Fibroblast of skin of right biceps (primary cell): ENCODE measurements around the gene ANAPC13.

ENCODE experiments used
- DNase-seq: peaks from one replicate; pipeline ENCODE4 v3.0.0-alpha.2; 2013

Gene ANAPC13

GRCh38 chr3:134485718-134486576, at the start of gene ANAPC13, which contains the start of gene CEP63:
TSS of gene ANAPC13 (minus strand) at chr3:134485985. CDS start at chr3:134482904, 3,081 bp downstream.
TSS of gene CEP63 (plus strand) at chr3:134486057. CDS start at chr3:134495321, 9,264 bp downstream.
- DNase-seq, result peak; percentile 100

GRCh38 chr3:134535186-134535970, 49.6 kb upstream of the ANAPC13 start:
- DNase-seq, result no peak

GRCh38 chr3:134533493-134533892, 47.7 kb upstream of the ANAPC13 start:
- no peak for DNase-seq

- DNase-seq, result no peak
Observed at GRCh38 chr3:134527538-134528186, 41.9 kb upstream of the ANAPC13 start.

GRCh38 chr3:134527037-134527436, 41.3 kb upstream of the ANAPC13 start:
- DNase-seq, result no peak

- DNase-seq, result no peak
Observed at GRCh38 chr3:134526319-134526718, 40.5 kb upstream of the ANAPC13 start.

- no peak for DNase-seq
Observed at GRCh38 chr3:134525293-134525692, 39.5 kb upstream of the ANAPC13 start.

GRCh38 chr3:134522541-134522940, 36.8 kb upstream of the ANAPC13 start:
- DNase-seq, result no peak

GRCh38 chr3:134517791-134518190, 32.0 kb upstream of the ANAPC13 start:
- peak; percentile 17 for DNase-seq

- no peak for DNase-seq
Observed at GRCh38 chr3:134516905-134517304, 31.1 kb upstream of the ANAPC13 start.

- no peak for DNase-seq
Observed at GRCh38 chr3:134511500-134511899, 25.7 kb upstream of the ANAPC13 start.

- no peak for DNase-seq
Observed at GRCh38 chr3:134505485-134505884, 19.7 kb upstream of the ANAPC13 start.

- DNase-seq, result no peak
Observed at GRCh38 chr3:134504132-134504531, 18.3 kb upstream of the ANAPC13 start.

- DNase-seq, result no peak
Observed at GRCh38 chr3:134503266-134503665, 17.5 kb upstream of the ANAPC13 start.

GRCh38 chr3:134496471-134497071, 10.8 kb upstream of the ANAPC13 start:
- DNase-seq, result peak; percentile 26

- DNase-seq, result no peak
Observed at GRCh38 chr3:134495980-134496379, 10.2 kb upstream of the ANAPC13 start.

- peak; percentile 28 for DNase-seq
Observed at GRCh38 chr3:134494495-134494894, 8.7 kb upstream of the ANAPC13 start.

- no peak for DNase-seq
Observed at GRCh38 chr3:134487406-134487805, 1.6 kb upstream of the ANAPC13 start.

- DNase-seq, result peak; percentile 34
Observed at GRCh38 chr3:134486577-134487041, 824 bp upstream of the ANAPC13 start.

- DNase-seq, result peak; percentile 49
Observed at GRCh38 chr3:134485075-134485717, 589 bp downstream of the ANAPC13 start.

- peak; percentile 92 for DNase-seq
Observed at GRCh38 chr3:134483195-134483900, 2.4 kb downstream of the ANAPC13 start.
